ENCODE measurements around the gene MLLT1.

GRCh38 chr19:6298413-6298812 lies 18.6 kb upstream of the MLLT1 start:
- TF ChIP-seq CTCF (IDR thresholded peaks at IDR 0.05) (no peak), TCF7L2 (IDR thresholded peaks at IDR 0.05; ENCODE audit: low read depth, low read length) (no peak), SIN3A (IDR thresholded peaks at IDR 0.05; ENCODE audit: borderline replicate concordance, insufficient read depth, low read depth, low read length) (no peak)

Measured in Panc1 (cell line).